ENCODE results near the gene KLHL2. TPM values are rescaled to one million over a fixed set of nuclear protein-coding genes. Genes with fewer than 3 reads are reported as not detected.
"Not testable (repeated sequence)": the region's sequence is repeated elsewhere in the genome, so short reads cannot be mapped to it uniquely, and the experiment has no call there.

Gene KLHL2
- total RNA-seq, 2 donors from 2014 or later, result 11.6 to 16.0 TPM

DNA sequence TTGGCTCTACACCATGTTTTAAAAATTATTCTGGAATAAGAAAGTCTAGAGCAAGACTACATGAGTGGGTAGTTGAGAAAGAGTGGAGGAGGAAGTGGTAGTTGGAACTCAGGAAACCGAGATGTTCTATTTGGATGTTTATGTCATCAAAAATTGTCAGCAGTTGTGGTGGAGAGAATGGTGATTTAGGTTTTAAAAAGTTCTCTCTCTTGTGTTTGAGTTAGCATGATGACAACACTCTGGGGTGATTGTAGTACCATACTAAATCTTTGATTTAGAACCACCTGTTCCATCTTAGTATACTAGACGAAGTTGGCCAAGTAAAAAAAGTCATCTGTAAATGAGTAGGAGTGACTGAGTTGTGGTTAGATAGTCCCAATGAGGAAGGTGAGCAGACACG, 40.7 kb downstream of the KLHL2 start:
- Mint-ChIP-seq H3K4me1 (peaks cover 2% of the 10 kb centered on the region), H3K36me3 (ENCODE audit: low read depth) (no peaks in the 10 kb centered on the region), H3K27ac (no peak overlapping the region), H3K27me3 (ENCODE audit: insufficient read depth) (no peaks in the 10 kb centered on the region), H3K4me3 (no peak overlapping the region), H3K9me3 (no peaks in the 10 kb centered on the region)
- 90 to 96% methylated on average over 2 to 3 of the region's 3 CpGs for WGBS, 2 experiments (ENCODE audit: insufficient coverage in 1 of 2, insufficient read length in 1 of 2)
- Histone ChIP-seq H3K9ac (ENCODE audit: extremely low read depth, low read length, poor library complexity, severe bottlenecking) (no peak overlapping the region), H3K9me3 (ENCODE audit: control insufficient read depth, low read length) (no peaks in the 10 kb centered on the region), H3K27ac (ENCODE audit: low read depth, low read length) (no peak overlapping the region), H3K4me1 (ENCODE audit: control insufficient read depth, insufficient read depth, low read length) (no peaks in the 10 kb centered on the region), H3K27me3 (ENCODE audit: control insufficient read depth, insufficient read depth, low read length, poor library complexity, severe bottlenecking) (no peaks in the 10 kb centered on the region), H3K4me3 (ENCODE audit: low read length) (no peak overlapping the region), H3K36me3 (ENCODE audit: control insufficient read depth, insufficient read depth, low read length) (no peaks in the 10 kb centered on the region)
- TF ChIP-seq, protein P1, sequence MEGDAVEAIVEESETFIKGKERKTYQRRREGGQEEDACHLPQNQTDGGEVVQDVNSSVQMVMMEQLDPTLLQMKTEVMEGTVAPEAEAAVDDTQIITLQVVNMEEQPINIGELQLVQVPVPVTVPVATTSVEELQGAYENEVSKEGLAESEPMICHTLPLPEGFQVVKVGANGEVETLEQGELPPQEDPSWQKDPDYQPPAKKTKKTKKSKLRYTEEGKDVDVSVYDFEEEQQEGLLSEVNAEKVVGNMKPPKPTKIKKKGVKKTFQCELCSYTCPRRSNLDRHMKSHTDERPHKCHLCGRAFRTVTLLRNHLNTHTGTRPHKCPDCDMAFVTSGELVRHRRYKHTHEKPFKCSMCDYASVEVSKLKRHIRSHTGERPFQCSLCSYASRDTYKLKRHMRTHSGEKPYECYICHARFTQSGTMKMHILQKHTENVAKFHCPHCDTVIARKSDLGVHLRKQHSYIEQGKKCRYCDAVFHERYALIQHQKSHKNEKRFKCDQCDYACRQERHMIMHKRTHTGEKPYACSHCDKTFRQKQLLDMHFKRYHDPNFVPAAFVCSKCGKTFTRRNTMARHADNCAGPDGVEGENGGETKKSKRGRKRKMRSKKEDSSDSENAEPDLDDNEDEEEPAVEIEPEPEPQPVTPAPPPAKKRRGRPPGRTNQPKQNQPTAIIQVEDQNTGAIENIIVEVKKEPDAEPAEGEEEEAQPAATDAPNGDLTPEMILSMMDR (conservative IDR thresholded peaks at IDR 0.05), result no peak
- DNase-seq, result no peak

- H3K36me3 Mint-ChIP-seq (ENCODE audit: low read depth); H3K9ac ChIP-seq (ENCODE audit: extremely low read depth, low read length, poor library complexity, severe bottlenecking); H3K27ac ChIP-seq (ENCODE audit: low read depth, low read length); H3K9me3 Mint-ChIP-seq; H3K9me3 ChIP-seq (ENCODE audit: control insufficient read depth, low read length); H3K4me3 Mint-ChIP-seq; H3K36me3 ChIP-seq (ENCODE audit: control insufficient read depth, insufficient read depth, low read length); DNase-seq; H3K4me3 ChIP-seq (ENCODE audit: low read length); H3K4me1 Mint-ChIP-seq; H3K27me3 ChIP-seq (ENCODE audit: control insufficient read depth, insufficient read depth, low read length, poor library complexity, severe bottlenecking); H3K27me3 Mint-ChIP-seq (ENCODE audit: insufficient read depth); H3K4me1 ChIP-seq (ENCODE audit: control insufficient read depth, insufficient read depth, low read length); H3K27ac Mint-ChIP-seq: not testable (repeated sequence)
- 80 to 100% methylated on average over 1 of the region's 1 CpG for WGBS, 2 experiments (ENCODE audit: insufficient coverage in 1 of 2, insufficient read length in 1 of 2)
These were observed 41.5 kb downstream of the KLHL2 start for GRCh38 chr4:165248904-165249303.

DNA sequence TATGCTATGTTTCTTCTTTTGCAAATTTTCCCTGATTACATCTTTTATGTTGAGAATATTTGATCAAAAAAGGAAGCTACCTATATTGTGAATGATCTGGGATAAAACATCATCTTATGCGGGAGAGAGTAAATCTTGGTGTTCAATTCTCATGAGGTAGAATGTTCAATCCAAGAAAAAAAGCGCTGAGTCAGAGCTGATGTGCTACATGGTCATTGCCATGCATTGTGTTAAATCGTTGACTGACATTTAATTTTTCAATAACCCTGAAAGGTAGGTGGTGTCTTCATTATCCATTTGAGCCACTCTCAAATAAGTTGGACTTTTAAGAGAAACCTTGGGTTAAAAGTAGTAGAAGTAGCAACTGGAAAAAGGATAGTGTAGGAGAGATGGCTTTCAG, 47.4 kb downstream of the KLHL2 start:
- H3K4me1 ChIP-seq (ENCODE audit: control insufficient read depth, insufficient read depth, low read length); H3K9me3 ChIP-seq (ENCODE audit: control insufficient read depth, low read length); H3K4me1 Mint-ChIP-seq; H3K4me3 Mint-ChIP-seq; H3K9me3 Mint-ChIP-seq; H3K27ac Mint-ChIP-seq; H3K27ac ChIP-seq (ENCODE audit: low read depth, low read length); H3K36me3 ChIP-seq (ENCODE audit: control insufficient read depth, insufficient read depth, low read length); H3K36me3 Mint-ChIP-seq (ENCODE audit: low read depth); H3K27me3 ChIP-seq (ENCODE audit: control insufficient read depth, insufficient read depth, low read length, poor library complexity, severe bottlenecking); DNase-seq; H3K9ac ChIP-seq (ENCODE audit: extremely low read depth, low read length, poor library complexity, severe bottlenecking); H3K4me3 ChIP-seq (ENCODE audit: low read length); H3K27me3 Mint-ChIP-seq (ENCODE audit: insufficient read depth): not testable (repeated sequence)
- WGBS, 2 experiments (ENCODE audit: insufficient coverage in 1 of 2, insufficient read length in 1 of 2), result 95 to 100% methylated on average over 2 to 3 of the region's 3 CpGs

- not testable (repeated sequence) for H3K27me3 Mint-ChIP-seq (ENCODE audit: insufficient read depth); H3K4me1 ChIP-seq (ENCODE audit: control insufficient read depth, insufficient read depth, low read length); H3K27me3 ChIP-seq (ENCODE audit: control insufficient read depth, insufficient read depth, low read length, poor library complexity, severe bottlenecking); H3K9me3 Mint-ChIP-seq; H3K36me3 ChIP-seq (ENCODE audit: control insufficient read depth, insufficient read depth, low read length); H3K4me1 Mint-ChIP-seq; H3K9ac ChIP-seq (ENCODE audit: extremely low read depth, low read length, poor library complexity, severe bottlenecking); H3K36me3 Mint-ChIP-seq (ENCODE audit: low read depth); H3K27ac Mint-ChIP-seq; H3K4me3 ChIP-seq (ENCODE audit: low read length); DNase-seq; H3K27ac ChIP-seq (ENCODE audit: low read depth, low read length); H3K4me3 Mint-ChIP-seq; H3K9me3 ChIP-seq (ENCODE audit: control insufficient read depth, low read length)
- 91% methylated on average over 1 of the region's 4 CpGs; no CpG with 5 or more reads in 1 of the 2 experiments for WGBS, 2 experiments (ENCODE audit: insufficient coverage in 1 of 2, insufficient read length in 1 of 2)
These were observed 48.1 kb downstream of the KLHL2 start for GRCh38 chr4:165255439-165255838.

- WGBS, 2 experiments (ENCODE audit: insufficient coverage in 1 of 2, insufficient read length in 1 of 2), result 91 to 92% methylated on average over 3 to 4 of the region's 7 CpGs
- H3K27me3 Mint-ChIP-seq (ENCODE audit: insufficient read depth); H3K27me3 ChIP-seq (ENCODE audit: control insufficient read depth, insufficient read depth, low read length, poor library complexity, severe bottlenecking); H3K27ac Mint-ChIP-seq; H3K36me3 Mint-ChIP-seq (ENCODE audit: low read depth); H3K9me3 ChIP-seq (ENCODE audit: control insufficient read depth, low read length); H3K27ac ChIP-seq (ENCODE audit: low read depth, low read length); H3K9me3 Mint-ChIP-seq; H3K4me3 Mint-ChIP-seq; H3K9ac ChIP-seq (ENCODE audit: extremely low read depth, low read length, poor library complexity, severe bottlenecking); H3K4me3 ChIP-seq (ENCODE audit: low read length); DNase-seq; H3K36me3 ChIP-seq (ENCODE audit: control insufficient read depth, insufficient read depth, low read length); H3K4me1 Mint-ChIP-seq; H3K4me1 ChIP-seq (ENCODE audit: control insufficient read depth, insufficient read depth, low read length): not testable (repeated sequence)
These were observed 48.8 kb downstream of the KLHL2 start for GRCh38 chr4:165256074-165256659.

GRCh38 chr4:165259776-165260175, 52.4 kb downstream of the KLHL2 start:
- not testable (repeated sequence) for H3K4me3 Mint-ChIP-seq; H3K4me1 ChIP-seq (ENCODE audit: control insufficient read depth, insufficient read depth, low read length); H3K36me3 Mint-ChIP-seq (ENCODE audit: low read depth); H3K4me1 Mint-ChIP-seq; H3K27ac Mint-ChIP-seq; H3K9me3 ChIP-seq (ENCODE audit: control insufficient read depth, low read length); H3K27me3 Mint-ChIP-seq (ENCODE audit: insufficient read depth); H3K36me3 ChIP-seq (ENCODE audit: control insufficient read depth, insufficient read depth, low read length); H3K9ac ChIP-seq (ENCODE audit: extremely low read depth, low read length, poor library complexity, severe bottlenecking); H3K27ac ChIP-seq (ENCODE audit: low read depth, low read length); H3K9me3 Mint-ChIP-seq; H3K27me3 ChIP-seq (ENCODE audit: control insufficient read depth, insufficient read depth, low read length, poor library complexity, severe bottlenecking); DNase-seq; H3K4me3 ChIP-seq (ENCODE audit: low read length)
- 70 to 100% methylated on average over 1 to 4 of the region's 4 CpGs for WGBS, 2 experiments (ENCODE audit: insufficient coverage in 1 of 2, insufficient read length in 1 of 2)
